ENCODE results near the gene PVR. TPM values are rescaled to one million over a fixed set of nuclear protein-coding genes. Genes with fewer than 3 reads are reported as not detected.
"Not testable (repeated sequence)": the region's sequence is repeated elsewhere in the genome, so short reads cannot be mapped to it uniquely, and the experiment has no call there.

PVR gene
- total RNA-seq, 1 donor from 2014 or later, result 38.0 TPM

- DNase-seq (ENCODE audit: missing footprints) (no peak), ATAC-seq (no peak)
- intact Hi-C loops (cut with DNase I), result no loop called here
These were observed 63.0 kb downstream of the PVR start for GRCh38 chr19:44706506-44707236.

GRCh38 chr19:44707794-44708193 is 64.1 kb downstream of the PVR start:
- DNase-seq (ENCODE audit: missing footprints) (no peak), ATAC-seq (no peak)
- intact Hi-C loops (cut with DNase I), result no loop called here

GRCh38 chr19:44708940-44709339 is 65.2 kb downstream of the PVR start:
- intact Hi-C loops (cut with DNase I), result no loop called here
- no peak for DNase-seq (ENCODE audit: missing footprints)
- ATAC-seq, result no peak

- ATAC-seq; intact Hi-C loops (cut with DNase I); DNase-seq (ENCODE audit: missing footprints): not testable (repeated sequence)
These were observed 65.9 kb downstream of the PVR start for GRCh38 chr19:44709434-44710266.

- ATAC-seq (no peak), DNase-seq (ENCODE audit: missing footprints) (no peak)
- intact Hi-C loops (cut with DNase I), result no loop called here
These were observed 66.8 kb downstream of the PVR start for GRCh38 chr19:44710483-44710882.

GRCh38 chr19:44712864-44713515 is 69.3 kb downstream of the PVR start:
- no peak for DNase-seq (ENCODE audit: missing footprints)
- intact Hi-C loops (cut with DNase I), result no loop called here

More at GRCh38 chr19:44712864-44713515, 69.3 kb downstream of the PVR start:
- no peak for ATAC-seq

Small RNA genes lying within 50 kb of the gene (microRNA-seq; reads per million reads assigned to microRNA genes)
- gene MIR4531, result not detected

Other genes with a start within 250 kb of the PVR start
- 4.9 TPM for gene ZNF285, start 242.3 kb upstream of the PVR start, total RNA-seq
- gene ZNF229, start 195.4 kb upstream of the PVR start, total RNA-seq, result 7.3 TPM
- 4.5 TPM for gene ZNF180, start 143.4 kb upstream of the PVR start, total RNA-seq
- gene CEACAM20, start 114.2 kb upstream of the PVR start, total RNA-seq, result not detected
- gene IGSF23, start 30.3 kb upstream of the PVR start, total RNA-seq, result not detected
- 2.8 TPM for gene CEACAM19, start 27.6 kb downstream of the PVR start, total RNA-seq
- not detected for gene CEACAM16, start 55.2 kb downstream of the PVR start, total RNA-seq
- 18.3 TPM for gene BCL3, start 104.8 kb downstream of the PVR start, total RNA-seq
- not detected for gene CBLC, start 134.0 kb downstream of the PVR start, total RNA-seq
- 91.9 TPM for gene BCAM, start 165.2 kb downstream of the PVR start, total RNA-seq
- 41.8 TPM for gene NECTIN2, start 202.4 kb downstream of the PVR start, total RNA-seq
- 45.3 TPM for gene TOMM40, start 247.3 kb downstream of the PVR start, total RNA-seq

Measured in Right ventricle myocardium inferior (tissue), 1 donor.